Right lobe of liver (tissue), 4 donors: ENCODE data around the gene ASB1.

Source experiments
- CTCF ChIP-seq, 4 donors: fragments of 200-600 bp in 3 of 4; fragments of 450-650 bp in 1 of 4; IDR thresholded peaks; one replicate each; pipeline versions ENCODE4 v1.5.1 to v1.8.0; 2016 to 2022; ENCODE audit warnings: antibody characterized with exemption in 4 of 4, mild to moderate bottlenecking in 2 of 4
- POLR2A ChIP-seq: fragments of 450-650 bp; IDR thresholded peaks from one replicate; pipeline ENCODE4 v1.6.1; 2017; ENCODE audit warnings: antibody characterized with exemption, mild to moderate bottlenecking
- donor health status: DM: no; HTN: no; CAD: no.
- donor health status: DM: no; HTN: no; CAD: no.
- donor health status: DM: no; HTN: yes; CAD: no.

- TF ChIP-seq CTCF (IDR thresholded peaks at IDR 0.05) (no peak), POLR2A (no peak)
Observed at GRCh38 chr2:238489431-238489830, 62.7 kb downstream of the ASB1 start.
